Thoracic aorta (tissue), 2 donors: ENCODE measurements around the gene TMEM108. TPM values are rescaled to one million over a fixed set of nuclear protein-coding genes. Genes with fewer than 3 reads are reported as not detected.

Experiments
- ATAC-seq: fragments of 150-250 bp; one replicate; pipeline ENCODE4 v1.8.0; 2017; ENCODE audit warnings: low read depth; ENCODE audit not compliant: insufficient number of reproducible peaks, low FRiP score
- DNase-seq: peaks from one replicate; pipeline ENCODE4 v3.0.0-alpha.2; 2020; ENCODE audit warnings: low spot score
- H3K27ac ChIP-seq, 2 donors: fragments of 200-600 bp; sonication (generic); 1 replicate in 1 of 2; 2 replicates in 1 of 2; pipeline ENCODE4 v1.5.1; 2016; ENCODE audit warnings: mild to moderate bottlenecking in 2 of 2, moderate library complexity in 2 of 2
- H3K27me3 ChIP-seq: fragments of 200-600 bp; sonication (generic); replicated peaks from 2 replicates; pipeline ENCODE4 v1.6.0; 2016; ENCODE audit warnings: mild to moderate bottlenecking; ENCODE audit not compliant: insufficient read depth
- H3K36me3 ChIP-seq: fragments of 200-600 bp; sonication (generic); one replicate; pipeline ENCODE4 v1.5.1; 2016
- H3K4me1 ChIP-seq, 2 donors: fragments of 200-600 bp; sonication (generic); 1 replicate in 1 of 2; 2 replicates in 1 of 2; pipeline versions ENCODE4 v1.5.1 to v1.6.0; 2016; ENCODE audit warnings: low read depth in 2 of 2, mild to moderate bottlenecking in 1 of 2; ENCODE audit not compliant: control insufficient read depth in 1 of 2
- H3K4me3 ChIP-seq: fragments of 200-600 bp; sonication (generic); 2 replicates; pipeline ENCODE4 v1.5.1; 2016; ENCODE audit warnings: mild to moderate bottlenecking
- H3K9me3 ChIP-seq: fragments of 200-600 bp; sonication (generic); 2 replicates; pipeline ENCODE4 v1.5.1; 2016
- CTCF ChIP-seq: fragments of 200-600 bp; sonication (generic); IDR thresholded peaks from one replicate; pipeline ENCODE4 v1.5.1; 2019; ENCODE audit warnings: antibody characterized with exemption
- total RNA-seq, 2 donors: library from RNA; depleted of rRNA; stranded (reverse); fragments of >200 nt; gene quantifications; one replicate each; pipeline versions ENCODE4 v1.1.0 to v1.2.3, GENCODE V29; 2016

Gene TMEM108
- total RNA-seq, 2 donors from 2014 or later = 0.28 to 0.41 TPM

- ATAC-seq = no peak
- H3K4me1 ChIP-seq = peaks cover 0 to 6% of the 10 kb centered on the region in 2 donors
Observed at GRCh38 chr3:133079621-133080020, 41.4 kb downstream of the TMEM108 start.

DNA sequence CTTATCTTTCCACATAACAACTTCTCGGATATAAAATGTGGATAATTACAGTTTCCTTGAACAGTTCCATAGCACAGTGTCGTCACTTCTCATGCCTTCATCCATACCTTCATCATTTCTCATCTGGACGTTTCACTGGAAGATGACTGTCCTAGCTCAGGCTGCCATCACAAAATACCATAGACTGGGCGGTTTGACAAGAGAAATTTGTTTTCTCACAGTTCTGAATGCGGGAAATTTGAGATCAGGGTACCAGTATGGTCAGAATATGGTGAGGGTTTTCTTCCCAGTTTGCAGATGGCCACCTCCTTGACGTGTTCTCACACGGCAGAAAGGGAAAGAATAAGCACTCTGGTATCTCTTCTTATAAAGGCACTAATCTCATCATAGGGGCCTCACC, 42.8 kb downstream of the TMEM108 start:
- Histone ChIP-seq H3K36me3 (no peaks in the 10 kb centered on the region), H3K9me3 (no peaks in the 10 kb centered on the region), H3K27me3 (no peaks in the 10 kb centered on the region), H3K4me3 (no peak overlapping the region), H3K4me1 (peaks cover 0 to 6% of the 10 kb centered on the region in 2 donors), H3K27ac (no peak overlapping the region)
- ATAC-seq (no peak), DNase-seq (no peak)
- TF ChIP-seq CTCF = no peak

More at GRCh38 chr3:133079621-133080020, 41.4 kb downstream of the TMEM108 start:
- Histone ChIP-seq H3K36me3 (no peaks in the 10 kb centered on the region), H3K4me3 (no peak overlapping the region), H3K27me3 (no peaks in the 10 kb centered on the region), H3K27ac (no peak overlapping the region), H3K9me3 (no peaks in the 10 kb centered on the region)
- DNase-seq = no peak
- TF ChIP-seq CTCF = no peak

- ATAC-seq = no peak
- H3K27ac ChIP-seq = no peak overlapping the region
- TF ChIP-seq CTCF = no peak
Observed at GRCh38 chr3:133083395-133083794, 45.2 kb downstream of the TMEM108 start.

DNA sequence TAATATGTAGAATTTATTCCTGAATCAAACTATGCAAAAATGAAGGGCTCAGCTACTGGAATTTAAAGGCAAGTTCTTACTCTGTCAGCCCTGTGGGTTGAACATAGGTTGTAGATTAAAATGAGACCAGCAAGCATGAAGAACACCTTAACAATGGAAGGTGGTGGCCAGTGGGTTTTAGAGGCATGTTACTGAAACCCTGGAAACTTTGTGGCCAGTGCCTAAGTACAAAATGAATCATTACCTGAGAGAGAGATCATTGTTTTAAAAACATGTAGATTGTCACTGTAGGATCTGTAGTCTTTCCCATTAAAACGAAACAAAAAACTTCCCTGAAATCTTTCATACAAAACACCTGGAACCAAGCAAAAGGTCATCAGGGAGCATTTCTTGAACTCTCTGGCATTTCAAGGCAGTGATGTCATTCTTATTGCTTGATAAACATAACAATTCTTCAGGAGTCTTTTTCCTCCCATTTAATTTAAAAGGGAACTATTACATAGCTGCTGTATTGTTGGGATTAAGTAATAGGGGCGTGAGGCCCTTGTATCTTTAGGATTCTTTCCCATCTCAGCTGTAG, 51.8 kb downstream of the TMEM108 start:
- no peak for TF ChIP-seq CTCF
- Histone ChIP-seq H3K4me3 (no peak overlapping the region), H3K27me3 (no peaks in the 10 kb centered on the region), H3K4me1 (no peaks in the 10 kb centered on the region), H3K9me3 (no peaks in the 10 kb centered on the region), H3K36me3 (no peaks in the 10 kb centered on the region), H3K27ac (no peak overlapping the region)
- ATAC-seq (no peak), DNase-seq (no peak)

More at GRCh38 chr3:133083395-133083794, 45.2 kb downstream of the TMEM108 start:
- Histone ChIP-seq H3K36me3 (no peaks in the 10 kb centered on the region), H3K9me3 (no peaks in the 10 kb centered on the region), H3K4me1 (peaks cover 0 to 6% of the 10 kb centered on the region in 2 donors), H3K4me3 (no peak overlapping the region), H3K27me3 (no peaks in the 10 kb centered on the region)
- no peak for DNase-seq

- no peaks in the 10 kb centered on the region for H3K36me3 ChIP-seq
- no peaks in the 10 kb centered on the region for H3K9me3 ChIP-seq
- no peak for ATAC-seq
- no peaks in the 10 kb centered on the region for H3K27me3 ChIP-seq
- H3K4me3 ChIP-seq = no peak overlapping the region
- TF ChIP-seq CTCF = no peak
- H3K27ac ChIP-seq = no peak overlapping the region
- H3K4me1 ChIP-seq = no peaks in the 10 kb centered on the region
- DNase-seq = no peak
Observed at GRCh38 chr3:133092681-133093080, 54.5 kb downstream of the TMEM108 start.
